ENCODE measurements around the gene NR2E3. TPM values are rescaled to one million over a fixed set of nuclear protein-coding genes. Genes with fewer than 3 reads are reported as not detected.

The NR2E3 gene
- total RNA-seq, 3 donors from 2014 or later: not detected

GRCh38 chr15:71782422-71783165 lies 27.8 kb upstream of the NR2E3 start:
- ATAC-seq (no peak), DNase-seq (no peak)
- no peak overlapping the region for H3K4me3 Mint-ChIP-seq
- peaks cover 3% of the 10 kb centered on the region for H3K4me1 Mint-ChIP-seq (ENCODE audit: low read depth)
- H3K27me3 Mint-ChIP-seq (ENCODE audit: low read depth): peaks cover 27% of the 10 kb centered on the region
- H3K9me3 Mint-ChIP-seq: no peaks in the 10 kb centered on the region
- H3K36me3 Mint-ChIP-seq (ENCODE audit: insufficient read depth): no peaks in the 10 kb centered on the region

- ATAC-seq: no peak
- no peaks in the 10 kb centered on the region for H3K9me3 Mint-ChIP-seq
Measured at GRCh38 chr15:71784719-71785118, 25.6 kb upstream of the NR2E3 start.

GRCh38 chr15:71785996-71786395 lies 24.4 kb upstream of the NR2E3 start:
- Mint-ChIP-seq H3K4me3 (no peak overlapping the region), H3K27me3 (ENCODE audit: low read depth) (peaks cover 22% of the 10 kb centered on the region), H3K4me1 (ENCODE audit: low read depth) (no peaks in the 10 kb centered on the region), H3K36me3 (ENCODE audit: insufficient read depth) (no peaks in the 10 kb centered on the region), H3K9me3 (no peaks in the 10 kb centered on the region)
- ATAC-seq (no peak), DNase-seq (no peak)

More at GRCh38 chr15:71784719-71785118, 25.6 kb upstream of the NR2E3 start:
- DNase-seq: no peak
- Mint-ChIP-seq H3K36me3 (ENCODE audit: insufficient read depth) (no peaks in the 10 kb centered on the region), H3K4me1 (ENCODE audit: low read depth) (peaks cover 3% of the 10 kb centered on the region), H3K27me3 (ENCODE audit: low read depth) (peaks cover 27% of the 10 kb centered on the region), H3K4me3 (no peak overlapping the region)

GRCh38 chr15:71786673-71787072 lies 23.7 kb upstream of the NR2E3 start:
- no peak for ATAC-seq
- Mint-ChIP-seq H3K27me3 (ENCODE audit: low read depth) (peaks cover 20% of the 10 kb centered on the region), H3K4me1 (ENCODE audit: low read depth) (no peaks in the 10 kb centered on the region), H3K9me3 (no peaks in the 10 kb centered on the region), H3K4me3 (no peak overlapping the region), H3K36me3 (ENCODE audit: insufficient read depth) (no peaks in the 10 kb centered on the region)
- no peak for DNase-seq

- DNase-seq: no peak
- H3K4me1 Mint-ChIP-seq (ENCODE audit: low read depth): no peaks in the 10 kb centered on the region
- ATAC-seq: no peak
- H3K4me3 Mint-ChIP-seq: no peak overlapping the region
- peaks cover 11% of the 10 kb centered on the region for H3K27me3 Mint-ChIP-seq (ENCODE audit: low read depth)
- H3K9me3 Mint-ChIP-seq: no peaks in the 10 kb centered on the region
- H3K36me3 Mint-ChIP-seq (ENCODE audit: insufficient read depth): no peaks in the 10 kb centered on the region
Measured at GRCh38 chr15:71788646-71789579, 21.4 kb upstream of the NR2E3 start.

- Mint-ChIP-seq H3K36me3 (ENCODE audit: insufficient read depth) (no peaks in the 10 kb centered on the region), H3K4me1 (ENCODE audit: low read depth) (no peaks in the 10 kb centered on the region), H3K27me3 (ENCODE audit: low read depth) (peaks cover 13% of the 10 kb centered on the region), H3K4me3 (no peak overlapping the region), H3K9me3 (no peaks in the 10 kb centered on the region)
- DNase-seq (no peak), ATAC-seq (no peak)
Measured at GRCh38 chr15:71789616-71790015, 20.7 kb upstream of the NR2E3 start.

GRCh38 chr15:71790081-71790480 lies 20.3 kb upstream of the NR2E3 start:
- Mint-ChIP-seq H3K9me3 (no peaks in the 10 kb centered on the region), H3K27me3 (ENCODE audit: low read depth) (peaks cover 9% of the 10 kb centered on the region), H3K4me3 (no peak overlapping the region), H3K36me3 (ENCODE audit: insufficient read depth) (no peaks in the 10 kb centered on the region), H3K4me1 (ENCODE audit: low read depth) (no peaks in the 10 kb centered on the region)
- no peak for DNase-seq
- no peak for ATAC-seq

- no peaks in the 10 kb centered on the region for H3K9me3 Mint-ChIP-seq
- DNase-seq (no peak), ATAC-seq (no peak)
- H3K36me3 Mint-ChIP-seq (ENCODE audit: insufficient read depth): no peaks in the 10 kb centered on the region
- H3K4me1 Mint-ChIP-seq (ENCODE audit: low read depth): no peaks in the 10 kb centered on the region
- H3K4me3 Mint-ChIP-seq: no peak overlapping the region
- H3K27me3 Mint-ChIP-seq (ENCODE audit: low read depth): peaks cover 2% of the 10 kb centered on the region
Measured at GRCh38 chr15:71791975-71792374, 18.4 kb upstream of the NR2E3 start.

- Mint-ChIP-seq H3K27me3 (ENCODE audit: low read depth) (peaks cover 2% of the 10 kb centered on the region), H3K9me3 (no peaks in the 10 kb centered on the region), H3K4me3 (no peak overlapping the region), H3K36me3 (ENCODE audit: insufficient read depth) (no peaks in the 10 kb centered on the region), H3K4me1 (ENCODE audit: low read depth) (no peaks in the 10 kb centered on the region)
- ATAC-seq (no peak), DNase-seq (no peak)
Measured at GRCh38 chr15:71792521-71792920, 17.8 kb upstream of the NR2E3 start.

- H3K27me3 Mint-ChIP-seq (ENCODE audit: low read depth): peaks cover 23% of the 10 kb centered on the region
- DNase-seq (no peak), ATAC-seq (no peak)
- H3K4me3 Mint-ChIP-seq: no peak overlapping the region
- no peaks in the 10 kb centered on the region for H3K9me3 Mint-ChIP-seq
- H3K36me3 Mint-ChIP-seq (ENCODE audit: insufficient read depth): no peaks in the 10 kb centered on the region
- no peaks in the 10 kb centered on the region for H3K4me1 Mint-ChIP-seq (ENCODE audit: low read depth)
Measured at GRCh38 chr15:71798641-71799040, 11.7 kb upstream of the NR2E3 start.

- Mint-ChIP-seq H3K4me1 (ENCODE audit: low read depth) (no peaks in the 10 kb centered on the region), H3K27me3 (ENCODE audit: low read depth) (peaks cover 21% of the 10 kb centered on the region), H3K36me3 (ENCODE audit: insufficient read depth) (no peaks in the 10 kb centered on the region), H3K9me3 (no peaks in the 10 kb centered on the region), H3K4me3 (no peak overlapping the region)
- DNase-seq (no peak), ATAC-seq (no peak)
Measured at GRCh38 chr15:71800190-71800589, 10.2 kb upstream of the NR2E3 start.

GRCh38 chr15:71800835-71801745 lies 9.3 kb upstream of the NR2E3 start:
- Mint-ChIP-seq H3K27me3 (ENCODE audit: low read depth) (peaks cover 23% of the 10 kb centered on the region), H3K4me3 (no peak overlapping the region), H3K4me1 (ENCODE audit: low read depth) (no peaks in the 10 kb centered on the region), H3K9me3 (no peaks in the 10 kb centered on the region), H3K36me3 (ENCODE audit: insufficient read depth) (no peaks in the 10 kb centered on the region)
- DNase-seq: no peak
- ATAC-seq: peak in 1 of 2 donors; percentile 32

GRCh38 chr15:71801935-71802655 lies 8.3 kb upstream of the NR2E3 start:
- no peaks in the 10 kb centered on the region for H3K36me3 Mint-ChIP-seq (ENCODE audit: insufficient read depth)
- no peak overlapping the region for H3K4me3 Mint-ChIP-seq
- no peaks in the 10 kb centered on the region for H3K9me3 Mint-ChIP-seq
- H3K27me3 Mint-ChIP-seq (ENCODE audit: low read depth): peaks cover 23% of the 10 kb centered on the region
- H3K4me1 Mint-ChIP-seq (ENCODE audit: low read depth): no peaks in the 10 kb centered on the region
- ATAC-seq (no peak), DNase-seq (no peak)
